Measurements from ENCODE around the gene FAM83C. TPM values are rescaled to one million over a fixed set of nuclear protein-coding genes. Genes with fewer than 3 reads are reported as not detected.

FAM83C gene
- polyA plus RNA-seq, 1 of the 3 experiments (the other 2 are of a cell fraction) = not detected

DNA sequence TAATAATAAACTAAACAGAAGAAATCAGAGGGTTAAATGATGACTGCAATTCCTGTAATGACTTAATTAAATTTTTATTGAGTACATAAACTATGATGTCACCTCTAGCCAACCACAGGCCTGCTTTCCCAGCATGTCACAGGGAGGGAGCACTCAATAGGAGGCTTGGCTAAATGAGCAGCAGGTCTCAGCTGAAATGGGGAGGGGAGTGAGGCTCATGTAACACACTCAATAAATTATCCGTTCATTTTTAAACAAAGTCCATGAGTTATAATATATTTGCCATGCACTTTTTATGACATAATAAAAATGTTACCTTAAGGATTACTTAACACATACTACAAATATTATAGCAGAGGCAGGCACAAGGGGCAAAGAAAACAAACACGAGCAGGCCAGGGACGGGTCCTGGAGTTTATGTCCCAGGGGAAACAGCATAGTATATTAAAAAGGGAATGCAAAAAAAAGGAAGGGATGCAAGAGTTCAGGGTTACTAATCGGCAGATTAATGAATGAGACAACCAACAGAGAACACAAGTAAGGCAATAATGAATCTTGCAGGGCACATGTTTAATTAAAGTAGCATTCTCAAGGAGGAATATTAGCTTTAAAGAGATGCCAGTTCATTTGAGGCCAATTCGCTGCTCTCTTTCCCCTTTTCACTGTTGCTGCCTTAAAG lies 27.1 kb upstream of the FAM83C start:
- H2AFZ ChIP-seq (ENCODE audit: low read depth) = no peak overlapping the region
- POLR2A ChIA-PET = no interaction called here
- TF ChIP-seq SIN3A (IDR thresholded peaks at IDR 0.05; ENCODE audit: borderline replicate concordance, low read depth, low read length) = no peak
- TF ChIP-seq TEAD4 (IDR thresholded peaks at IDR 0.05; ENCODE audit: borderline replicate concordance, insufficient read depth) = no peak
- TF ChIP-seq, protein P1, sequence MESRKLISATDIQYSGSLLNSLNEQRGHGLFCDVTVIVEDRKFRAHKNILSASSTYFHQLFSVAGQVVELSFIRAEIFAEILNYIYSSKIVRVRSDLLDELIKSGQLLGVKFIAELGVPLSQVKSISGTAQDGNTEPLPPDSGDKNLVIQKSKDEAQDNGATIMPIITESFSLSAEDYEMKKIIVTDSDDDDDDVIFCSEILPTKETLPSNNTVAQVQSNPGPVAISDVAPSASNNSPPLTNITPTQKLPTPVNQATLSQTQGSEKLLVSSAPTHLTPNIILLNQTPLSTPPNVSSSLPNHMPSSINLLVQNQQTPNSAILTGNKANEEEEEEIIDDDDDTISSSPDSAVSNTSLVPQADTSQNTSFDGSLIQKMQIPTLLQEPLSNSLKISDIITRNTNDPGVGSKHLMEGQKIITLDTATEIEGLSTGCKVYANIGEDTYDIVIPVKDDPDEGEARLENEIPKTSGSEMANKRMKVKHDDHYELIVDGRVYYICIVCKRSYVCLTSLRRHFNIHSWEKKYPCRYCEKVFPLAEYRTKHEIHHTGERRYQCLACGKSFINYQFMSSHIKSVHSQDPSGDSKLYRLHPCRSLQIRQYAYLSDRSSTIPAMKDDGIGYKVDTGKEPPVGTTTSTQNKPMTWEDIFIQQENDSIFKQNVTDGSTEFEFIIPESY (IDR thresholded peaks at IDR 0.05; ENCODE audit: borderline replicate concordance, low read depth) = no peak
- TF ChIP-seq RXRA (IDR thresholded peaks at IDR 0.05; ENCODE audit: borderline replicate concordance, low read depth) = no peak
- no peak for TF ChIP-seq GABPA (IDR thresholded peaks at IDR 0.05; ENCODE audit: low read depth)
- no peak for TF ChIP-seq RAD21 (IDR thresholded peaks at IDR 0.05; ENCODE audit: low read length)
- DNase-seq = no peak
- no peaks in the 10 kb centered on the region for H3K79me2 ChIP-seq (ENCODE audit: insufficient read depth)
- CTCF ChIA-PET = interaction anchor here (3.2 kb wide), 1 partner anchor 14 kb away, joined by 32 read pairs; no protein-coding TSS in a partner anchor
- no peak overlapping the region for H3K4me3 ChIP-seq (ENCODE audit: low read depth in 2 of 2, low read length in 1 of 2)
- no peaks in the 10 kb centered on the region for H3K9me3 ChIP-seq
- peak overlapping the region; percentile 73 for H3K4me2 ChIP-seq
- H3K27ac ChIP-seq (ENCODE audit: low read depth in 2 of 2, low read length in 1 of 2) = peak overlapping the region; percentile 80 to 92; a peak in 3 of 4 replicates
- no peaks in the 10 kb centered on the region for H3K9me2 ChIP-seq
- H3K27me3 ChIP-seq (ENCODE audit: insufficient read depth) = no peaks in the 10 kb centered on the region
- H4K20me1 ChIP-seq (ENCODE audit: insufficient read depth) = no peaks in the 10 kb centered on the region
- H3K9ac ChIP-seq = peak overlapping the region; percentile 65; the same call in 1 of the 2 replicates
- peaks cover 31% of the 10 kb centered on the region for H3F3A ChIP-seq (replicated peaks; ENCODE audit: insufficient read depth)
- no peaks in the 10 kb centered on the region for H3K36me3 ChIP-seq (replicated peaks in 1 of 2; ENCODE audit: control insufficient read depth in 1 of 2, insufficient read depth in 2 of 2, low read length in 1 of 2)
- H3K4me1 ChIP-seq (ENCODE audit: control insufficient read depth in 1 of 2, insufficient read depth in 2 of 2, low read depth in 1 of 2, low read length in 1 of 2) = peaks cover 10 to 36% of the 10 kb centered on the region in 2 experiments
- WGBS (ENCODE audit: low lambda C conversion rate) = 66% methylated on average over 5 of the region's 5 CpGs

- Histone ChIP-seq H3K4me2 (peak overlapping the region; percentile 0; the same call in 1 of the 2 replicates), H3K27me3 (ENCODE audit: insufficient read depth) (no peaks in the 10 kb centered on the region), H3K36me3 (replicated peaks in 1 of 2; ENCODE audit: control insufficient read depth in 1 of 2, insufficient read depth in 2 of 2, low read length in 1 of 2) (no peaks in the 10 kb centered on the region), H3K9me2 (no peaks in the 10 kb centered on the region), H3K27ac (ENCODE audit: low read depth in 2 of 2, low read length in 1 of 2) (peak overlapping the region; percentile 80 to 92), H3K79me2 (ENCODE audit: insufficient read depth) (no peaks in the 10 kb centered on the region), H3K4me3 (ENCODE audit: low read depth in 2 of 2, low read length in 1 of 2) (no peak overlapping the region), H2AFZ (ENCODE audit: low read depth) (no peak overlapping the region), H3K4me1 (ENCODE audit: control insufficient read depth in 1 of 2, insufficient read depth in 2 of 2, low read depth in 1 of 2, low read length in 1 of 2) (peaks cover 10 to 36% of the 10 kb centered on the region in 2 experiments), H3K9ac (peak overlapping the region; percentile 65; the same call in 1 of the 2 replicates), H3K9me3 (no peaks in the 10 kb centered on the region), H3F3A (replicated peaks; ENCODE audit: insufficient read depth) (peaks cover 31% of the 10 kb centered on the region), H4K20me1 (ENCODE audit: insufficient read depth) (no peaks in the 10 kb centered on the region)
- ChIA-PET CTCF (interaction anchor here (0.9 to 3.2 kb wide), 3 partner anchors 13 to 121 kb away, joined by 3 to 32 read pairs (median 4); no protein-coding TSS in a partner anchor), POLR2A (no interaction called here)
- no peak for DNase-seq
- 54% methylated on average over 6 of the region's 6 CpGs for WGBS (ENCODE audit: low lambda C conversion rate)
- no peak for TF ChIP-seq SMC3 (IDR thresholded peaks at IDR 0.05; ENCODE audit: low read depth, low read length)
- TF ChIP-seq RFX5 (IDR thresholded peaks at IDR 0.05; ENCODE audit: low read length) = no peak
- TF ChIP-seq, protein P2, sequence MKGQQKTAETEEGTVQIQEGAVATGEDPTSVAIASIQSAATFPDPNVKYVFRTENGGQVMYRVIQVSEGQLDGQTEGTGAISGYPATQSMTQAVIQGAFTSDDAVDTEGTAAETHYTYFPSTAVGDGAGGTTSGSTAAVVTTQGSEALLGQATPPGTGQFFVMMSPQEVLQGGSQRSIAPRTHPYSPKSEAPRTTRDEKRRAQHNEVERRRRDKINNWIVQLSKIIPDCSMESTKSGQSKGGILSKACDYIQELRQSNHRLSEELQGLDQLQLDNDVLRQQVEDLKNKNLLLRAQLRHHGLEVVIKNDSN (IDR thresholded peaks at IDR 0.05; ENCODE audit: borderline replicate concordance, low read depth) = peak; percentile 86
- TF ChIP-seq FOXM1 (IDR thresholded peaks at IDR 0.05; ENCODE audit: low read depth) = no peak
- peak in 1 of 2 experiments; percentile 81; a peak in 1 of 4 replicates for TF ChIP-seq EP300 (IDR thresholded peaks at IDR 0.05; ENCODE audit: borderline replicate concordance in 1 of 2, low read depth in 1 of 2, low read length in 1 of 2)
- TF ChIP-seq, protein P3, sequence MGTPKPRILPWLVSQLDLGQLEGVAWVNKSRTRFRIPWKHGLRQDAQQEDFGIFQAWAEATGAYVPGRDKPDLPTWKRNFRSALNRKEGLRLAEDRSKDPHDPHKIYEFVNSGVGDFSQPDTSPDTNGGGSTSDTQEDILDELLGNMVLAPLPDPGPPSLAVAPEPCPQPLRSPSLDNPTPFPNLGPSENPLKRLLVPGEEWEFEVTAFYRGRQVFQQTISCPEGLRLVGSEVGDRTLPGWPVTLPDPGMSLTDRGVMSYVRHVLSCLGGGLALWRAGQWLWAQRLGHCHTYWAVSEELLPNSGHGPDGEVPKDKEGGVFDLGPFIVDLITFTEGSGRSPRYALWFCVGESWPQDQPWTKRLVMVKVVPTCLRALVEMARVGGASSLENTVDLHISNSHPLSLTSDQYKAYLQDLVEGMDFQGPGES (IDR thresholded peaks at IDR 0.05; ENCODE audit: low read depth, low read length) = no peak
- 0 out of 2 replicates have a peak, but pooled peaks have one; percentile 40 for TF ChIP-seq MEF2A (IDR thresholded peaks at IDR 0.05; ENCODE audit: borderline replicate concordance, low read depth)
- TF ChIP-seq SIN3A (IDR thresholded peaks at IDR 0.05; ENCODE audit: borderline replicate concordance, low read depth, low read length) = no peak
- peak; percentile 67; the same call in 1 of the 2 replicates for TF ChIP-seq PBX3 (IDR thresholded peaks at IDR 0.05)
- TF ChIP-seq GABPA (IDR thresholded peaks at IDR 0.05; ENCODE audit: low read depth) = no peak; the same call in 1 of the 2 replicates
- TF ChIP-seq RAD21 (IDR thresholded peaks at IDR 0.05; ENCODE audit: low read length) = no peak
- TF ChIP-seq JUND (IDR thresholded peaks at IDR 0.05) = peak; percentile 83
- peak; percentile 88 for TF ChIP-seq TCF12 (IDR thresholded peaks at IDR 0.05)
- peak; percentile 91 for TF ChIP-seq RXRA (IDR thresholded peaks at IDR 0.05; ENCODE audit: borderline replicate concordance, low read depth)
- TF ChIP-seq, protein P4, sequence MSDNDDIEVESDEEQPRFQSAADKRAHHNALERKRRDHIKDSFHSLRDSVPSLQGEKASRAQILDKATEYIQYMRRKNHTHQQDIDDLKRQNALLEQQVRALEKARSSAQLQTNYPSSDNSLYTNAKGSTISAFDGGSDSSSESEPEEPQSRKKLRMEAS (IDR thresholded peaks at IDR 0.05; ENCODE audit: low read depth) = peak; percentile 82
- no peak for TF ChIP-seq FOXJ3 (CRISPR knock-in tag; IDR thresholded peaks at IDR 0.05)
- peak; percentile 49; the same call in 1 of the 2 replicates for TF ChIP-seq FOSL2 (IDR thresholded peaks at IDR 0.05; ENCODE audit: borderline replicate concordance, low read depth)
- no peak for TF ChIP-seq NRF1 (IDR thresholded peaks at IDR 0.05; ENCODE audit: low read depth, low read length)
- no peak for TF ChIP-seq YY1 (IDR thresholded peaks at IDR 0.05; ENCODE audit: low read depth)
These were observed 26.4 kb upstream of the FAM83C start for GRCh38 chr20:35318502-35319157.

Measured in SK-N-SH (cell line).